H1 (cell line): ENCODE data around the gene DNM2. TPM values are rescaled to one million over a fixed set of nuclear protein-coding genes. Genes with fewer than 3 reads are reported as not detected.

ENCODE experiments used
- CTCF ChIA-PET: fragments of 300-600 bp; sonication (Branson Sonifier 250); formaldehyde crosslinking; loops from one replicate; lab custom pipeline; 2021; ENCODE audit not compliant: partially characterized antibody; lab: Charles Lee
- POLR2A ChIA-PET: fragments of 300-600 bp; sonication (Branson Sonifier 250); formaldehyde crosslinking; loops from one replicate; lab custom pipeline; 2021; ENCODE audit warnings: inconsistent platforms; ENCODE audit not compliant: partially characterized antibody; lab: Charles Lee
- DNase-seq, 2 experiments: peaks; one replicate each; pipeline versions ENCODE4 v3.0.0 to v3.0.0-alpha.2; 2010 to 2022; ENCODE audit warnings: low spot score in 2 of 2, low read depth in 1 of 2, mixed read lengths in 1 of 2
- FAIRE-seq: peaks from 2 replicates; lab custom pipeline; 2011; peaks lifted over from hg19 to GRCh38; lab: Jason Lieb, UNC
- H2AFZ ChIP-seq: 2 replicates; pipeline ENCODE4 v1.8.1; 2012; ENCODE audit warnings: low read length, inconsistent platforms
- H2AK5ac ChIP-seq: 2 replicates; pipeline ENCODE4 v1.6.1; 2013; ENCODE audit warnings: low read depth, low read length
- H2BK120ac ChIP-seq: replicated peaks from 2 replicates; pipeline ENCODE3; 2013; ENCODE audit warnings: low read depth, low read length, inconsistent platforms
- H2BK12ac ChIP-seq: 2 replicates; pipeline ENCODE4 v1.6.1; 2013; ENCODE audit warnings: low read depth, low read length
- H2BK15ac ChIP-seq: 2 replicates; pipeline ENCODE4 v1.6.1; 2013; ENCODE audit warnings: low read length
- H2BK20ac ChIP-seq: 2 replicates; pipeline ENCODE4 v1.6.1; 2013; ENCODE audit warnings: low read length
- H2BK5ac ChIP-seq: 2 replicates; pipeline ENCODE4 v1.6.1; 2013; ENCODE audit warnings: low read depth, low read length
- H3K14ac ChIP-seq: 2 replicates; pipeline ENCODE4 v1.6.1; 2013; ENCODE audit warnings: inconsistent platforms; ENCODE audit not compliant: insufficient read length
- H3K18ac ChIP-seq: 2 replicates; pipeline ENCODE4 v1.6.1; 2013; ENCODE audit warnings: low read length; ENCODE audit errors: extremely low read depth
- H3K23ac ChIP-seq: 2 replicates; pipeline ENCODE4 v1.6.1; 2013; ENCODE audit warnings: inconsistent platforms; ENCODE audit not compliant: insufficient read length
- H3K23me2 ChIP-seq: 2 replicates; pipeline ENCODE4 v1.6.1; 2013; ENCODE audit warnings: low read depth, low read length
- H3K27ac ChIP-seq: 2 replicates; pipeline ENCODE4 v1.6.1; 2011; ENCODE audit warnings: low read depth, low read length, inconsistent platforms
- H3K27me3 ChIP-seq, 4 experiments: replicated peaks in 1 of 4; 1 replicate in 1 of 4; 2 replicates in 3 of 4; pipeline versions ENCODE4 v1.6.1 to v1.8.1; 2011 to 2013; ENCODE audit warnings: low read length in 3 of 4, mild to moderate bottlenecking in 3 of 4, inconsistent platforms in 2 of 4, mixed read lengths in 2 of 4, moderate library complexity in 1 of 4; ENCODE audit not compliant: control insufficient read depth in 3 of 4, insufficient read depth in 3 of 4; ENCODE audit errors: extremely low read depth in 1 of 4
- H3K36me3 ChIP-seq, 4 experiments: 2 replicates each; pipeline versions ENCODE4 v1.6.1 to v1.8.1; 2011 to 2013; ENCODE audit warnings: mild to moderate bottlenecking in 4 of 4, low read length in 3 of 4, moderate library complexity in 2 of 4, control low read depth in 1 of 4, inconsistent platforms in 1 of 4; ENCODE audit not compliant: insufficient read depth in 4 of 4, control insufficient read depth in 2 of 4
- H3K4ac ChIP-seq: replicated peaks from 2 replicates; pipeline ENCODE3; 2013; ENCODE audit warnings: low read length, low read depth, mixed read lengths, inconsistent platforms; ENCODE audit not compliant: insufficient read length
- H3K4me1 ChIP-seq, 4 experiments: replicated peaks in 1 of 4; 1 replicate in 1 of 4; 2 replicates in 3 of 4; pipeline versions ENCODE4 v1.6.1 to v1.8.1; 2011 to 2013; ENCODE audit warnings: low read length in 3 of 4, inconsistent platforms in 2 of 4, mixed read lengths in 1 of 4; ENCODE audit not compliant: insufficient read depth in 4 of 4, control insufficient read depth in 3 of 4
- H3K4me2 ChIP-seq, 2 experiments: 2 replicates each; pipeline versions ENCODE4 v1.6.1 to v1.8.1; 2011 to 2013; ENCODE audit warnings: low read depth in 2 of 2, low read length in 2 of 2, control low read depth in 1 of 2, inconsistent platforms in 1 of 2, mild to moderate bottlenecking in 1 of 2; ENCODE audit not compliant: insufficient read depth in 1 of 2
- H3K4me3 ChIP-seq, 4 experiments: fragments of 200-600, 300-600 bp in 1 of 4; sonication (generic), shearing (Covaris generic), sonication (Bioruptor Twin) in 1 of 4; 2 replicates each; pipeline versions ENCODE4 v1.5.1 to v1.8.1; 2011 to 2016; ENCODE audit warnings: low read length in 4 of 4, low read depth in 3 of 4, control low read depth in 2 of 4, inconsistent platforms in 2 of 4, mild to moderate bottlenecking in 2 of 4, mixed read lengths in 1 of 4, moderate library complexity in 1 of 4; ENCODE audit not compliant: insufficient read depth in 2 of 4; ENCODE audit errors: extremely low read depth in 1 of 4
- H3K56ac ChIP-seq: replicated peaks from 2 replicates; pipeline ENCODE3; 2013; ENCODE audit warnings: low read depth, mild to moderate bottlenecking, mixed read lengths, low read length, inconsistent platforms; ENCODE audit not compliant: insufficient read length
- H3K79me1 ChIP-seq: 2 replicates; pipeline ENCODE4 v1.6.1; 2013; ENCODE audit warnings: low read depth, low read length, control low read depth
- H3K79me2 ChIP-seq, 2 experiments: 2 replicates each; pipeline versions ENCODE4 v1.6.1 to v1.8.1; 2012 to 2013; ENCODE audit warnings: low read length in 2 of 2, mild to moderate bottlenecking in 2 of 2, inconsistent platforms in 1 of 2; ENCODE audit not compliant: insufficient read depth in 2 of 2, control insufficient read depth in 1 of 2
- H3K9ac ChIP-seq, 4 experiments: replicated peaks in 1 of 4; 1 replicate in 1 of 4; 2 replicates in 3 of 4; pipeline versions ENCODE4 v1.6.1 to v1.8.1; 2011 to 2013; ENCODE audit warnings: low read depth in 3 of 4, low read length in 3 of 4, control low read depth in 2 of 4, mild to moderate bottlenecking in 2 of 4, moderate library complexity in 2 of 4, inconsistent platforms in 1 of 4; ENCODE audit errors: extremely low read depth in 1 of 4
- H3K9me3 ChIP-seq, 2 experiments: 2 replicates each; pipeline versions ENCODE4 v1.6.1 to v1.8.1; 2012 to 2013; ENCODE audit warnings: mild to moderate bottlenecking in 2 of 2, moderate library complexity in 2 of 2, control low read depth in 1 of 2, inconsistent platforms in 1 of 2, low read depth in 1 of 2, low read length in 1 of 2, mixed read lengths in 1 of 2; ENCODE audit not compliant: insufficient read depth in 2 of 2
- H4K20me1 ChIP-seq, 2 experiments: replicated peaks in 1 of 2; 2 replicates each; pipeline versions ENCODE3 to v1.8.1; 2011 to 2013; ENCODE audit warnings: inconsistent platforms in 2 of 2, low read length in 2 of 2, mild to moderate bottlenecking in 1 of 2; ENCODE audit not compliant: insufficient read depth in 2 of 2, control insufficient read depth in 1 of 2
- H4K5ac ChIP-seq: 2 replicates; pipeline ENCODE4 v1.6.1; 2013; ENCODE audit warnings: low read length, low read depth, mixed read lengths, inconsistent platforms; ENCODE audit not compliant: insufficient read length
- H4K8ac ChIP-seq: 2 replicates; pipeline ENCODE4 v1.8.0; 2013; ENCODE audit warnings: mild to moderate bottlenecking, moderate library complexity, low read length, inconsistent platforms; ENCODE audit not compliant: insufficient read depth; ENCODE audit errors: extremely low read depth
- H4K91ac ChIP-seq: replicated peaks from 2 replicates; pipeline ENCODE3; 2013; ENCODE audit warnings: low read length, mixed read lengths, inconsistent platforms; ENCODE audit not compliant: insufficient read length
- CBX5 ChIP-seq: fragments of 300-800, 300-1000 bp; sonication (generic); IDR thresholded peaks from 2 replicates; pipeline ENCODE4 v1.7.1; 2016; ENCODE audit warnings: antibody characterized with exemption, low read length, low read depth
- CEBPB ChIP-seq: IDR thresholded peaks from 2 replicates; pipeline ENCODE4 v1.6.1; 2012; ENCODE audit warnings: low read depth, low read length
- CHD2 ChIP-seq: IDR thresholded peaks from 2 replicates; pipeline ENCODE4 v1.6.1; 2012; ENCODE audit warnings: low read length, improper control_type of control experiment
- EGR1 ChIP-seq: IDR thresholded peaks from 2 replicates; pipeline ENCODE4 v1.6.1; 2011; ENCODE audit warnings: low read depth, low read length, borderline replicate concordance
- EZH2 ChIP-seq: fragments of 200-600 bp; sonication (generic); IDR thresholded peaks from 2 replicates; pipeline ENCODE4 v1.7.1; 2012; ENCODE audit warnings: low read depth, mild to moderate bottlenecking, moderate library complexity, low read length, inconsistent platforms; ENCODE audit not compliant: severe bottlenecking
- POLR2AphosphoS5 ChIP-seq: IDR thresholded peaks from 2 replicates; pipeline ENCODE4 v1.6.1; 2011; ENCODE audit warnings: low read depth, low read length
- RFX5 ChIP-seq: IDR thresholded peaks from 2 replicates; pipeline ENCODE4 v1.6.1; 2011; ENCODE audit warnings: low read depth, low read length, improper control_type of control experiment, borderline replicate concordance
- RNF2 ChIP-seq: fragments of 200-900, 300-1000 bp; sonication (generic); IDR thresholded peaks from 2 replicates; pipeline ENCODE4 v1.7.1; 2016; ENCODE audit warnings: borderline replicate concordance, low read depth, mild to moderate bottlenecking, antibody characterized with exemption, low read length; ENCODE audit not compliant: poor library complexity, severe bottlenecking; ENCODE audit errors: missing control alignments
- SIN3A ChIP-seq, 2 experiments: IDR thresholded peaks in 1 of 2; conservative IDR thresholded peaks in 1 of 2; 2 replicates each; pipeline ENCODE4 v1.6.1; 2011 to 2012; ENCODE audit warnings: low read length in 2 of 2, improper control_type of control experiment in 1 of 2, low read depth in 1 of 2, mild to moderate bottlenecking in 1 of 2
- SP1 ChIP-seq: IDR thresholded peaks from 2 replicates; pipeline ENCODE4 v1.6.1; 2011; ENCODE audit warnings: low read depth, low read length
- TCF12 ChIP-seq: IDR thresholded peaks from 2 replicates; pipeline ENCODE4 v1.6.1; 2011; ENCODE audit warnings: low read depth, mild to moderate bottlenecking, low read length
- WGBS, 2 experiments: shearing (Covaris generic) in 1 of 2; methylation state at CpG; one replicate each; pipeline versions ENCODE4 v1.1.6 to v1.1.7; 2013 to 2015; ENCODE audit warnings: low lambda C conversion rate in 2 of 2, mixed read lengths in 2 of 2, inconsistent platforms in 1 of 2, low coverage in 1 of 2, missing lambda C conversion rate in 1 of 2; ENCODE audit not compliant: insufficient replicate concordance in 2 of 2, insufficient coverage in 1 of 2, insufficient read length in 1 of 2; ENCODE audit errors: extremely low coverage in 1 of 2, missing lambda C conversion rate in 1 of 2; 5-methylcytosine and 5-hydroxymethylcytosine counted together
- polyA plus RNA-seq, 7 experiments: library from polyadenylated mRNA; depleted of rRNA in 3 of 7; stranded (reverse) in 5 of 7; unstranded in 2 of 7; fragments of >200 nt in 5 of 7; fragments of 200-250 nt in 2 of 7; gene quantifications; 1 replicate in 5 of 7; 2 replicates in 1 of 7; 4 replicates in 1 of 7; pipeline versions ENCODE4 v1.2.1 to v1.2.3, GENCODE V29; 2011 to 2013; ENCODE audit warnings: missing spikeins in 2 of 7, mixed read lengths in 2 of 7
- total RNA-seq: library from RNA; stranded (reverse); fragmentation: NEBNext Ultra II Directional; extraction: Animal tissue kit (Norgen Biotek cat#: 25700); gene quantifications from 2 replicates; pipeline ENCODE4 v1.2.1, GENCODE V29; 2021

DNM2 gene
- total and polyA plus RNA-seq, 2 of the 8 experiments (the other 6 are each of a cell fraction or from before 2014, with no cell fraction given) = 61.9 to 120 TPM

- Histone ChIP-seq H4K91ac (no peak overlapping the region), H3K79me2 (no peaks in the 10 kb centered on the region), H3K27ac (peak overlapping the region; percentile 56), H3K23me2 (peaks cover 8% of the 10 kb centered on the region; the same call in 1 of the 2 replicates), H4K20me1 (peaks cover 0 to 10% of the 10 kb centered on the region in 2 experiments), H3K36me3 (peaks cover 0 to 21% (median 5%) of the 10 kb centered on the region in 4 experiments; a peak in 6 of 8 replicates), H3K9me3 (peaks cover 0 to 4% of the 10 kb centered on the region in 2 experiments; a peak in 1 of 4 replicates), H3K23ac (no peak overlapping the region), H3K18ac (no peak overlapping the region), H2BK15ac (no peak overlapping the region), H2AK5ac (peak overlapping the region; percentile 7; the same call in 1 of the 2 replicates), H3K4ac (no peak overlapping the region), H2BK20ac (no peak overlapping the region), H3K4me1 (peaks cover 3 to 10% (median 6%) of the 10 kb centered on the region in 4 experiments), H2AFZ (no peak overlapping the region), H3K56ac (no peak overlapping the region), H4K5ac (no peak overlapping the region), H3K9ac (peak overlapping the region in 3 of 4 experiments; percentile 35 to 49 (median 40); a peak in 5 of 7 replicates), H2BK120ac (no peak overlapping the region), H2BK5ac (peak overlapping the region; percentile 47; the same call in 1 of the 2 replicates), H4K8ac (peak overlapping the region; percentile 47; the same call in 1 of the 2 replicates), H3K4me3 (peak overlapping the region; percentile 33 to 56 (median 42); a peak in 7 of 8 replicates), H3K79me1 (peaks cover 4% of the 10 kb centered on the region; the same call in 1 of the 2 replicates), H3K4me2 (peak overlapping the region; percentile 78 to 81), H3K27me3 (peaks cover 0 to 4% (median 0%) of the 10 kb centered on the region in 4 experiments; a peak in 1 of 7 replicates), H3K14ac (no peak overlapping the region), H2BK12ac (no peak overlapping the region)
- peak; percentile 81 for TF ChIP-seq SP1
- TF ChIP-seq SIN3A (conservative IDR thresholded peaks at IDR 0.05 in 1 of 2, IDR thresholded peaks at IDR 0.05 in 1 of 2; ENCODE audit: low read depth in 1 of 2, low read length in 2 of 2) = peak in 1 of 2 experiments; percentile 31; a peak in 2 of 4 replicates
- no peak for TF ChIP-seq RNF2
- no peak for TF ChIP-seq CEBPB
- TF ChIP-seq EZH2 = no peak
- TF ChIP-seq RFX5 = no peak
- TF ChIP-seq EGR1 = peak; percentile 71; the same call in 1 of the 2 replicates
- TF ChIP-seq POLR2AphosphoS5 = peak; percentile 69; the same call in 1 of the 2 replicates
- no peak for TF ChIP-seq CBX5
- no peak for TF ChIP-seq TCF12
- TF ChIP-seq CHD2 = 0 out of 2 replicates have a peak, but pooled peaks have one; percentile 6
- POLR2A ChIA-PET = interaction anchor here (0.7 to 3.3 kb wide), 28 partner anchors 12 to 176 kb away, joined by 3 to 24 read pairs (median 5); partner anchors contain the start of genes C19orf38, DNM2, QTRT1 and SMARCA4
- FAIRE-seq = peak; percentile 60
- CTCF ChIA-PET = interaction anchor here (1.1 to 7.1 kb wide), 6 partner anchors 13 to 254 kb away, joined by 3 to 77 read pairs (median 6); partner anchors contain the start of gene DNM2
- 51% methylated on average over 32 of the region's 32 CpGs; no CpG with 5 or more reads in 1 of the 2 experiments for WGBS, 2 experiments
- DNase-seq = no peak
These were observed 117.3 kb downstream of the DNM2 start for GRCh38 chr19:10835089-10835753.
